ENCODE measurements around the gene RHOA.

RHOA gene

GRCh38 chr3:49362561-49362960 is 49.2 kb downstream of the RHOA start:
- no peak for TF ChIP-seq POLR2A (IDR thresholded peaks at IDR 0.05; ENCODE audit: extremely low read depth, insufficient read length)
- no peak overlapping the region for H3K4me3 ChIP-seq (ENCODE audit: low read depth, low read length)
- no peak for DNase-seq (ENCODE audit: low read depth)

GRCh38 chr3:49359623-49360022 is 52.2 kb downstream of the RHOA start:
- H3K4me3 ChIP-seq (ENCODE audit: low read depth, low read length): no peak overlapping the region
- TF ChIP-seq CTCF (IDR thresholded peaks at IDR 0.05; ENCODE audit: low read depth, low read length) (no peak), POLR2A (IDR thresholded peaks at IDR 0.05; ENCODE audit: extremely low read depth, insufficient read length) (no peak), MYC (IDR thresholded peaks at IDR 0.05; ENCODE audit: low read depth, low read length) (no peak), MAX (IDR thresholded peaks at IDR 0.05; ENCODE audit: low read depth, low read length) (no peak)
- DNase-seq (ENCODE audit: low read depth): peak; percentile 34

GRCh38 chr3:49358884-49359225 is 52.9 kb downstream of the RHOA start:
- no peak for DNase-seq (ENCODE audit: low read depth)
- TF ChIP-seq MYC (IDR thresholded peaks at IDR 0.05; ENCODE audit: low read depth, low read length): no peak
- no peak for TF ChIP-seq POLR2A (IDR thresholded peaks at IDR 0.05; ENCODE audit: extremely low read depth, insufficient read length)
- no peak for TF ChIP-seq CTCF (IDR thresholded peaks at IDR 0.05; ENCODE audit: low read depth, low read length)
- TF ChIP-seq MAX (IDR thresholded peaks at IDR 0.05; ENCODE audit: low read depth, low read length): no peak
- peak overlapping the region; percentile 62 for H3K4me3 ChIP-seq (ENCODE audit: low read depth, low read length)

- DNase-seq (ENCODE audit: low read depth): peak; percentile 98
- TF ChIP-seq CTCF (IDR thresholded peaks at IDR 0.05; ENCODE audit: low read depth, low read length): no peak
- TF ChIP-seq MAX (IDR thresholded peaks at IDR 0.05; ENCODE audit: low read depth, low read length): peak; percentile 94
- TF ChIP-seq MYC (IDR thresholded peaks at IDR 0.05; ENCODE audit: low read depth, low read length): peak; percentile 98
- TF ChIP-seq POLR2A (IDR thresholded peaks at IDR 0.05; ENCODE audit: extremely low read depth, insufficient read length): peak; percentile 82
- peak within 1 kb of the TSS; percentile 93 for H3K4me3 ChIP-seq (ENCODE audit: low read depth, low read length)
Observed at GRCh38 chr3:49358217-49358883, 53.4 kb downstream of the RHOA start, which contains the start of gene GPX1. GPX1 (minus strand) TSS chr3:49358353; CDS start chr3:49358278, 75 bp downstream.

GRCh38 chr3:49357443-49358216 is 54.1 kb downstream of the RHOA start:
- peak overlapping the region; percentile 93 for H3K4me3 ChIP-seq (ENCODE audit: low read depth, low read length)
- peak; percentile 63 for DNase-seq (ENCODE audit: low read depth)

- peak; percentile 36 for DNase-seq (ENCODE audit: low read depth)
- peak overlapping the region; percentile 93 for H3K4me3 ChIP-seq (ENCODE audit: low read depth, low read length)
Observed at GRCh38 chr3:49357095-49357442, 54.7 kb downstream of the RHOA start.

GRCh38 chr3:49352890-49353421 is 58.8 kb downstream of the RHOA start:
- TF ChIP-seq MYC (IDR thresholded peaks at IDR 0.05; ENCODE audit: low read depth, low read length) (no peak), MAX (IDR thresholded peaks at IDR 0.05; ENCODE audit: low read depth, low read length) (no peak), CTCF (IDR thresholded peaks at IDR 0.05; ENCODE audit: low read depth, low read length) (no peak), POLR2A (IDR thresholded peaks at IDR 0.05; ENCODE audit: extremely low read depth, insufficient read length) (no peak)
- peak; percentile 44 for DNase-seq (ENCODE audit: low read depth)
- no peak overlapping the region for H3K4me3 ChIP-seq (ENCODE audit: low read depth, low read length)
